ENCODE results near the gene ASXL1.

The ASXL1 gene

DNA sequence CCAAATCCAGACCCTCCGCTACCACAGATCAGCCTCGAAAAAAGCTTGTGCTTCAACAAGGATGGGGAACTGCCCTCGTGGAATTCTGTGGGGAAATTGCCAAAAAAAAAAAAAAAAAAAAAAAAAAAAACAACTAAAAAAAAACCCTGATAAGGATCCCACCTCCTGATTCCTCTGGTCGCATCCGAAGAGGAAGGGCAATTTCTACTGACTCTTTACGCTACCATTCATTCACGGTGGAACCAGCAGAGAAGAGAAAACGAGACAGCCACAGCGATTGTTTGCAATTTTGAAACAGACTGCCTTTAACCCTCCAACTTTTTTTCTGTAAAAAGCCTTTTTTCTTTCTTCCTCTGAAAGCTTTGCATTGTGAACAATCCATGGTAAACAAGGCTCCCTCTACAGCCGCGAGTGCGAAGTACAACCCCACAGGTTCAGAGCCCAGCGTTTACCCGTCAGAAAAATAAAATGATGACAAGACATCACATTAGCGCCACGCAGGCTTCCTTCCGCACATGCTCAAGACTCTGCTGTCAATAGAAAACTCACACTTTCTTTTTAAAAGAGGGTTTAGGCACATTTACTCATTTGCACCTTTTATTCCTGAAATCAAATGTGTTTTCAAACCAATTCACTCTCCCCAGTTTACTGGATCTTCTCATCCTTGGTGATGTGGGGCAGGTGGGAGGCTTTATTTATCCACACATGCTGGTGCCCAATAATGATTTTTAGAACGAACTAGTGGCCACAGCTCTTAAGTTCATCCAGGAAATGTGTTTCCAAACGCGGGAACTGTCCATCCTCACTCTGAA lies 127.0 kb downstream of the ASXL1 start:
- peak overlapping the region; percentile 92 for H3K27ac ChIP-seq
- H4K20me1 ChIP-seq (ENCODE audit: insufficient read depth) = no peaks in the 10 kb centered on the region
- no peak overlapping the region for H3K4me3 ChIP-seq (IDR thresholded peaks at IDR 0.05; ENCODE audit: insufficient read depth, low read depth, low read length)
- H2AFZ ChIP-seq (ENCODE audit: low read depth) = peak overlapping the region; percentile 31
- peak overlapping the region; percentile 97 for H3K9ac ChIP-seq
- H3K79me2 ChIP-seq (ENCODE audit: insufficient read depth, low read depth) = no peaks in the 10 kb centered on the region
- H3K36me3 ChIP-seq (ENCODE audit: insufficient read depth) = no peaks in the 10 kb centered on the region
- H3K4me2 ChIP-seq = peak overlapping the region; percentile 45
- H3K27me3 ChIP-seq (ENCODE audit: insufficient read depth, low read depth) = no peaks in the 10 kb centered on the region
- H3K4me1 ChIP-seq (ENCODE audit: low read depth, poor library complexity, severe bottlenecking) = peaks cover 15% of the 10 kb centered on the region
- TF ChIP-seq, protein P1, sequence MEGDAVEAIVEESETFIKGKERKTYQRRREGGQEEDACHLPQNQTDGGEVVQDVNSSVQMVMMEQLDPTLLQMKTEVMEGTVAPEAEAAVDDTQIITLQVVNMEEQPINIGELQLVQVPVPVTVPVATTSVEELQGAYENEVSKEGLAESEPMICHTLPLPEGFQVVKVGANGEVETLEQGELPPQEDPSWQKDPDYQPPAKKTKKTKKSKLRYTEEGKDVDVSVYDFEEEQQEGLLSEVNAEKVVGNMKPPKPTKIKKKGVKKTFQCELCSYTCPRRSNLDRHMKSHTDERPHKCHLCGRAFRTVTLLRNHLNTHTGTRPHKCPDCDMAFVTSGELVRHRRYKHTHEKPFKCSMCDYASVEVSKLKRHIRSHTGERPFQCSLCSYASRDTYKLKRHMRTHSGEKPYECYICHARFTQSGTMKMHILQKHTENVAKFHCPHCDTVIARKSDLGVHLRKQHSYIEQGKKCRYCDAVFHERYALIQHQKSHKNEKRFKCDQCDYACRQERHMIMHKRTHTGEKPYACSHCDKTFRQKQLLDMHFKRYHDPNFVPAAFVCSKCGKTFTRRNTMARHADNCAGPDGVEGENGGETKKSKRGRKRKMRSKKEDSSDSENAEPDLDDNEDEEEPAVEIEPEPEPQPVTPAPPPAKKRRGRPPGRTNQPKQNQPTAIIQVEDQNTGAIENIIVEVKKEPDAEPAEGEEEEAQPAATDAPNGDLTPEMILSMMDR (conservative IDR thresholded peaks at IDR 0.05; ENCODE audit: low read depth, low read length) = peak; percentile 88

DNA sequence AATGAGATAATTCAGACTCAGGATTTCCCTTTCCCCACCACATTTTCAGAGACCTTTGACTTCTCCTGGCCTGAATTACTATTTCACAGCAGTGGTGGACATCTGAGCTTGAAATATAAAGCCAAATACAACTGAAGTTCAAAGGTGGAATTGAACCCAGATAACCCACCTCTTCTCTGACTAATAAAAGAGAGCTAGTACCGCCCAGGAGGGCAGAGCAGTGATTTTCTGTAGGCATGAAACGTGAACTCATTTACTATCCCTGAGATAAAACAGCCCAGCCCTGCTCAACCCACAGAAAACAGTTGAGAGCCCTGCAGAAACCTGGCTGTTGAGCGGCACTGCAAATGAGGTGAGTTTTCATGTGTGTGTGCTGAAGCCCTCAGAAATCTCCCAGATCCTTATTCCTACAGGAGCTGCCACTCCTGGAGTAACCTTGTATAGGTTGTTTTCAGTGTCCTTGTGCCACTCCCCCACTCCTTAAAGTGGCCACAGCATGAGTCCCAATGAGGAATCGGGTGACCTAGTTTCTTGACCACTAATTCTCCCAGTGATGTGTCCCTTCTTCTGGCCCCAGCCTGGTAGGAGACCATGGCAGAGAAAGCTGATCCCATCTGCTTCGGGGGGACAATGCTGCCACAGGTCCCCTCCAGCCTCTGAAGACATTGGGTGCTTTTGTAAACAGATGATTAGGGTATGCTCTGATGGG lies 127.8 kb downstream of the ASXL1 start:
- Histone ChIP-seq H3K27me3 (ENCODE audit: insufficient read depth, low read depth) (no peaks in the 10 kb centered on the region), H3K9ac (peak overlapping the region; percentile 97; the same call in 1 of the 2 replicates), H3K27ac (peak overlapping the region; percentile 92), H3K79me2 (ENCODE audit: insufficient read depth, low read depth) (no peaks in the 10 kb centered on the region), H3K4me2 (peak overlapping the region; percentile 45), H2AFZ (ENCODE audit: low read depth) (peak overlapping the region; percentile 31), H3K4me1 (ENCODE audit: low read depth, poor library complexity, severe bottlenecking) (peaks cover 15% of the 10 kb centered on the region), H4K20me1 (ENCODE audit: insufficient read depth) (no peaks in the 10 kb centered on the region), H3K4me3 (IDR thresholded peaks at IDR 0.05; ENCODE audit: insufficient read depth, low read depth, low read length) (no peak overlapping the region), H3K36me3 (ENCODE audit: insufficient read depth) (no peaks in the 10 kb centered on the region)
- TF ChIP-seq, protein P1 (conservative IDR thresholded peaks at IDR 0.05; ENCODE audit: low read depth, low read length) = no peak

DNA sequence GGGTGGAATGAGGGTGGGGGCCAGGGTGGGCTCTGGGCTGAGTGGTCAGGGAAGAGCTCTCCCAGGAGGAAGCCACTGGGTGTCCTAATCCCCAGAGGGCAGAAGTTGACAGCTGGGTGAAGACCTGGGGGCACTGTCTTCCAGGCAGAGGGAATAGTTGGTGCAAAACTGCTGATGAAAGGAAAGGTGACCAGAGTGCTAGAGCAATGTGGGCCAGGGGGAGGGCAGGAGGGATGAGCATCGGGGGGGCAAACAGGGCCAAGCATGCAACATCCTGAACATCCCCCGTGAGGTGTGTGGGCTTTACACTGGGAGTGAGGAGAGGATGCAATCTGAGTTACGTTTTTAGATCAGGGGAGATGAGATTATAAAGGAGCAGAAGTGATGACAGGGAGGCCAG lies 129.2 kb downstream of the ASXL1 start:
- TF ChIP-seq, protein P1 (conservative IDR thresholded peaks at IDR 0.05; ENCODE audit: low read depth, low read length) = no peak
- no peaks in the 10 kb centered on the region for H3K27me3 ChIP-seq (ENCODE audit: insufficient read depth, low read depth)
- H3K79me2 ChIP-seq (ENCODE audit: insufficient read depth, low read depth) = no peaks in the 10 kb centered on the region

DNA sequence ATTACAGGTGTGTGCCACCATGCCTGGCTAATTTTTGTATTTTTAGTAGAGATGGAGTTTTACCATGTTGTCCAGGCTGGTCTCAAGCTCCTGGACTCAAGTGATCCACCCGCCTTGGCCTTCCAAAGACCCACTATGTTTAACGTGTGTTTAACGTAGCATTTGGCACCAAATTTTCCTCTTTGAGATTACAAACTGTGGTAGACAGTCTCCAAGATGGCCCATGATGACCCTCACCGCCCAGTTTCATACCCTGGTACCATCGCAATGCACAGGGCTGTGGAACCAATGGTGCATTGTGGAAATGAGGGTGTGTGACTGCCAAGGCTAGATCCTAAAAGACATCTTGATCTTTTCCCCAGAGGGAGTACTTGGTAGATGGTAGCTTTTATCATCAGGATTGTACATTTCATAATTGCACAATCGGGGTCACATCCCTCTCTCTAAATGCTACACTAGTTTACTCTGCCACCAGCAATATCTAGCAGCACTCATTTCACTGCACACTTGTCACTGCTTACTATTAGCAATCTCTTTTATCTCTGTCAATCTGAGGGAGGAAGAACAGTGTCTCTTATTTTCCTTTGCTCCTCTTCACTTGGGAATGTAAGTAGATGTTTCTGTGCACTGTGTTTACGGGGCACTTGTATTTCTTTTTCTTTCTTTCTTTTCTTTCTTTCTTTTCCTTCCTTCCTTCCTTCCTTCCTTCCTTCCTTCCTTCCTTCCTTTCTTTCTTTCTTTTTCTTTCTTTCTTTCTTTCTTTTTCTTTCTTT lies 130.1 kb downstream of the ASXL1 start:
- H3K27me3 ChIP-seq (ENCODE audit: insufficient read depth, low read depth) = no peaks in the 10 kb centered on the region
- H3K4me3 ChIP-seq (IDR thresholded peaks at IDR 0.05; ENCODE audit: insufficient read depth, low read depth, low read length) = no peak overlapping the region
- H3K79me2 ChIP-seq (ENCODE audit: insufficient read depth, low read depth) = no peaks in the 10 kb centered on the region
- no peak overlapping the region for H3K4me2 ChIP-seq
- TF ChIP-seq, protein P1 (conservative IDR thresholded peaks at IDR 0.05; ENCODE audit: low read depth, low read length) = no peak
- peaks cover 15% of the 10 kb centered on the region for H3K4me1 ChIP-seq (ENCODE audit: low read depth, poor library complexity, severe bottlenecking)
- H3K9ac ChIP-seq = no peak overlapping the region
- H3K36me3 ChIP-seq (ENCODE audit: insufficient read depth) = no peaks in the 10 kb centered on the region
- H2AFZ ChIP-seq (ENCODE audit: low read depth) = no peak overlapping the region
- H3K27ac ChIP-seq = no peak overlapping the region
- no peaks in the 10 kb centered on the region for H4K20me1 ChIP-seq (ENCODE audit: insufficient read depth)

More for the DNA sequence above, 129.2 kb downstream of the ASXL1 start:
- Histone ChIP-seq H3K27ac (no peak overlapping the region), H2AFZ (ENCODE audit: low read depth) (no peak overlapping the region), H3K9ac (no peak overlapping the region), H3K4me3 (IDR thresholded peaks at IDR 0.05; ENCODE audit: insufficient read depth, low read depth, low read length) (no peak overlapping the region), H3K36me3 (ENCODE audit: insufficient read depth) (no peaks in the 10 kb centered on the region), H3K4me1 (ENCODE audit: low read depth, poor library complexity, severe bottlenecking) (peaks cover 15% of the 10 kb centered on the region), H3K4me2 (no peak overlapping the region), H4K20me1 (ENCODE audit: insufficient read depth) (no peaks in the 10 kb centered on the region)
